B cell (primary cell): ENCODE data around the gene SPEG. TPM values are rescaled to one million over a fixed set of nuclear protein-coding genes. Genes with fewer than 3 reads are reported as not detected.
"Not testable (repeated sequence)": the region's sequence is repeated elsewhere in the genome, so short reads cannot be mapped to it uniquely, and the experiment has no call there.

ENCODE experiments used
- ATAC-seq: fragments of 200-7000 bp; cut with Tn5 transposase; one replicate; pipeline ENCODE4 v1.10.0; 2021; ENCODE audit warnings: low read depth, mild to moderate bottlenecking, moderate number of reproducible peaks, moderate library complexity
- CTCF ChIA-PET: fragments of 350-600 bp; sonication (Branson Sonifier 250); formaldehyde crosslinking; loops from one replicate; lab custom pipeline; 2021; ENCODE audit warnings: antibody characterized with exemption, inconsistent platforms; lab: Charles Lee
- POLR2A ChIA-PET: fragments of 350-600 bp; sonication (Branson Sonifier 250); formaldehyde crosslinking; loops from one replicate; lab custom pipeline; 2021; ENCODE audit warnings: antibody characterized with exemption; lab: Charles Lee
- DNase-seq: peaks from one replicate; pipeline ENCODE4 v3.0.0; 2013
- H2AFZ ChIP-seq: 2 replicates; pipeline ENCODE4 v1.6.1; 2012; ENCODE audit warnings: mild to moderate bottlenecking, low read depth, low read length; ENCODE audit not compliant: insufficient read depth, poor library complexity, severe bottlenecking
- H3K27ac ChIP-seq, 2 donors: 1 replicate in 1 of 2; 2 replicates in 1 of 2; pipeline ENCODE4 v1.5.1; 2012 to 2013; ENCODE audit warnings: low read length in 2 of 2, mild to moderate bottlenecking in 2 of 2, moderate library complexity in 1 of 2
- H3K27me3 ChIP-seq, 4 experiments: fragments of 200-600 bp in 1 of 4; sonication (generic) in 1 of 4; replicated peaks in 1 of 4; 1 replicate in 2 of 4; 2 replicates in 2 of 4; pipeline versions ENCODE4 v1.6.1 to v1.7.0; 2013 to 2016; ENCODE audit warnings: low read length in 3 of 4, mild to moderate bottlenecking in 2 of 4, mixed read lengths in 1 of 4, moderate library complexity in 1 of 4; ENCODE audit not compliant: insufficient read depth in 4 of 4, control insufficient read depth in 3 of 4; ENCODE audit errors: control extremely low read depth in 1 of 4
- H3K36me3 ChIP-seq, 2 experiments: replicated peaks in 1 of 2; 1 replicate in 1 of 2; 2 replicates in 1 of 2; pipeline versions ENCODE4 v1.6.1 to v1.7.1; 2013; ENCODE audit warnings: low read length in 1 of 2; ENCODE audit not compliant: insufficient read depth in 2 of 2, control insufficient read depth in 1 of 2; ENCODE audit errors: control extremely low read depth in 1 of 2, extremely low read depth in 1 of 2
- H3K4me1 ChIP-seq, 2 donors: fragments of 200-600 bp in 1 of 2; sonication (generic) in 1 of 2; 1 replicate in 1 of 2; 2 replicates in 1 of 2; pipeline versions ENCODE4 v1.5.1 to v1.6.1; 2013 to 2017; ENCODE audit warnings: low read length in 2 of 2; ENCODE audit not compliant: control insufficient read depth in 2 of 2, insufficient read depth in 2 of 2
- H3K4me2 ChIP-seq: replicated peaks from 2 replicates; pipeline ENCODE3; 2012; ENCODE audit warnings: mild to moderate bottlenecking, low read depth, low read length; ENCODE audit not compliant: poor library complexity, severe bottlenecking
- H3K4me3 ChIP-seq, 5 experiments: fragments of 200-600 bp in 1 of 5; sonication (generic) in 1 of 5; 1 replicate in 3 of 5; 2 replicates in 2 of 5; pipeline versions ENCODE4 v1.5.1 to v1.7.0; 2011 to 2016; ENCODE audit warnings: low read length in 4 of 5, mild to moderate bottlenecking in 4 of 5, low read depth in 2 of 5, control low read depth in 1 of 5, moderate library complexity in 1 of 5; ENCODE audit not compliant: insufficient read depth in 1 of 5; ENCODE audit errors: control extremely low read depth in 1 of 5, extremely low read depth in 1 of 5
- H3K79me2 ChIP-seq: fragments of 200-600 bp; sonication (generic); one replicate; pipeline ENCODE4 v1.6.0; 2016; ENCODE audit warnings: low read length; ENCODE audit not compliant: control insufficient read depth, insufficient read depth
- H3K9ac ChIP-seq: fragments of 200-600 bp; sonication (generic); 2 replicates; pipeline ENCODE4 v1.6.1; 2017; ENCODE audit warnings: mild to moderate bottlenecking, low read length, moderate library complexity
- H3K9me3 ChIP-seq, 3 donors: one replicate each; pipeline versions ENCODE4 v1.6.1 to v1.7.1; 2013; ENCODE audit warnings: low read length in 2 of 3; ENCODE audit not compliant: control insufficient read depth in 2 of 3, insufficient read depth in 1 of 3; ENCODE audit errors: control extremely low read depth in 1 of 3
- H4K20me1 ChIP-seq: 2 replicates; pipeline ENCODE4 v1.6.0; 2012; ENCODE audit warnings: mild to moderate bottlenecking, low read length; ENCODE audit not compliant: insufficient read depth, control insufficient read depth, poor library complexity, severe bottlenecking
- H3K27ac Mint-ChIP-seq: one replicate; pipeline ENCODE4 v1.8.0; 2021; ENCODE audit warnings: mixed read lengths
- H3K27me3 Mint-ChIP-seq: one replicate; pipeline ENCODE4 v1.8.0; 2021; ENCODE audit warnings: mixed read lengths
- H3K4me1 Mint-ChIP-seq: one replicate; pipeline ENCODE4 v1.8.0; 2021; ENCODE audit warnings: mixed read lengths
- H3K4me3 Mint-ChIP-seq: one replicate; pipeline ENCODE4 v1.8.0; 2021; ENCODE audit warnings: mixed read lengths
- H3K9me3 Mint-ChIP-seq: one replicate; pipeline ENCODE4 v1.8.0; 2022; ENCODE audit warnings: mixed read lengths; ENCODE audit not compliant: insufficient read depth
- EZH2 ChIP-seq: IDR thresholded peaks from 2 replicates; pipeline ENCODE4 v1.6.1; 2012; ENCODE audit warnings: borderline replicate concordance, low read depth, mild to moderate bottlenecking, moderate library complexity, low read length; ENCODE audit not compliant: insufficient read depth, poor library complexity, severe bottlenecking
- WGBS: methylation state at CpG from one replicate; pipeline ENCODE4 v1.1.5; 2013; ENCODE audit warnings: missing lambda C conversion rate; ENCODE audit not compliant: insufficient coverage; 5-methylcytosine and 5-hydroxymethylcytosine counted together
- intact Hi-C: fragments of 100-400 bp; cut with micrococcal nuclease; formaldehyde crosslinking; loops from one replicate; pipeline ENCODE4 v1.10.0; 2022
- polyA plus RNA-seq: library from polyadenylated mRNA; depleted of rRNA; stranded (reverse); fragments of >200 nt; gene quantifications from 2 replicates; pipeline ENCODE4 v1.2.3, GENCODE V29; 2012
- total RNA-seq, 2 donors: library from RNA; stranded (reverse); fragments of 120-200 nt in 1 of 2; gene quantifications; 1 replicate in 1 of 2; 2 replicates in 1 of 2; pipeline versions ENCODE4 v1.2.3 to v1.2.4, GENCODE V29; 2013 to 2022
- TF ChIP-seq, protein P1 (sequence below): fragments of 200-600 bp; IDR thresholded peaks from one replicate; pipeline ENCODE4 v1.8.0; 2022; ENCODE audit warnings: antibody characterized with exemption, mild to moderate bottlenecking

Gene SPEG
- total and polyA plus RNA-seq, 2 donors (not counting 1 experiment from before 2014, with no cell fraction given): 0.03 to 0.74 TPM

DNA sequence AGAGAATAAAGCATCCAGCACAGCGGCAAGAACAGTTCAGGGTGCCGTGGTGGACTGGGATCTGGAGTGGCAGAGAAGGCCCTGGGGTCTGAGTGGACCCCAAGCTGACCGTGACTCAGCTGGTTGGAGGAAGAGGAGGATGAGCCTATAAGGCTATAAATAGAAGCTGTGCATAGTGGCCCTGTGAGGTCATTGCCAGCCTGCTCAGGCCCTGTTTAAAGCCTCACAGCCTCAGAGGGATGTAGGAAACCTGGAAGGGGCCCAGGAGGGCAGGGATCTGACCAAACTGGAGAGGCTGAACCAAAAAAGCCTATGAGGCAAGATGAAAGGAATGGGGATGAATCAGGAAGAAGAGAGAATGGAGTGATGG lies 27.8 kb upstream of the SPEG start:
- Mint-ChIP-seq H3K27me3 (peaks cover 32% of the 10 kb centered on the region), H3K27ac (no peak overlapping the region), H3K9me3 (no peaks in the 10 kb centered on the region), H3K4me3 (no peak overlapping the region), H3K4me1 (no peaks in the 10 kb centered on the region)
- Histone ChIP-seq H3K27ac (no peak overlapping the region), H3K36me3 (no peaks in the 10 kb centered on the region), H3K27me3 (peaks cover 0 to 14% (median 0%) of the 10 kb centered on the region in 4 experiments), H3K9me3 (peaks cover 0 to 3% (median 0%) of the 10 kb centered on the region in 3 donors), H3K4me3 (no peak overlapping the region), H3K79me2 (no peaks in the 10 kb centered on the region), H3K4me2 (no peak overlapping the region), H4K20me1 (no peaks in the 10 kb centered on the region), H2AFZ (no peak overlapping the region), H3K4me1 (no peaks in the 10 kb centered on the region), H3K9ac (no peak overlapping the region)
- intact Hi-C loops: no loop called here
- CTCF ChIA-PET: interaction anchor here (0.9 kb wide), 1 partner anchor 123 kb away, joined by 3 read pairs; no protein-coding TSS in a partner anchor
- 87% methylated on average over 3 of the region's 3 CpGs for WGBS
- no peak for TF ChIP-seq EZH2
- TF ChIP-seq, protein P1, sequence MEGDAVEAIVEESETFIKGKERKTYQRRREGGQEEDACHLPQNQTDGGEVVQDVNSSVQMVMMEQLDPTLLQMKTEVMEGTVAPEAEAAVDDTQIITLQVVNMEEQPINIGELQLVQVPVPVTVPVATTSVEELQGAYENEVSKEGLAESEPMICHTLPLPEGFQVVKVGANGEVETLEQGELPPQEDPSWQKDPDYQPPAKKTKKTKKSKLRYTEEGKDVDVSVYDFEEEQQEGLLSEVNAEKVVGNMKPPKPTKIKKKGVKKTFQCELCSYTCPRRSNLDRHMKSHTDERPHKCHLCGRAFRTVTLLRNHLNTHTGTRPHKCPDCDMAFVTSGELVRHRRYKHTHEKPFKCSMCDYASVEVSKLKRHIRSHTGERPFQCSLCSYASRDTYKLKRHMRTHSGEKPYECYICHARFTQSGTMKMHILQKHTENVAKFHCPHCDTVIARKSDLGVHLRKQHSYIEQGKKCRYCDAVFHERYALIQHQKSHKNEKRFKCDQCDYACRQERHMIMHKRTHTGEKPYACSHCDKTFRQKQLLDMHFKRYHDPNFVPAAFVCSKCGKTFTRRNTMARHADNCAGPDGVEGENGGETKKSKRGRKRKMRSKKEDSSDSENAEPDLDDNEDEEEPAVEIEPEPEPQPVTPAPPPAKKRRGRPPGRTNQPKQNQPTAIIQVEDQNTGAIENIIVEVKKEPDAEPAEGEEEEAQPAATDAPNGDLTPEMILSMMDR: no peak
- POLR2A ChIA-PET: no interaction called here
- DNase-seq (no peak), ATAC-seq (no peak)

DNA sequence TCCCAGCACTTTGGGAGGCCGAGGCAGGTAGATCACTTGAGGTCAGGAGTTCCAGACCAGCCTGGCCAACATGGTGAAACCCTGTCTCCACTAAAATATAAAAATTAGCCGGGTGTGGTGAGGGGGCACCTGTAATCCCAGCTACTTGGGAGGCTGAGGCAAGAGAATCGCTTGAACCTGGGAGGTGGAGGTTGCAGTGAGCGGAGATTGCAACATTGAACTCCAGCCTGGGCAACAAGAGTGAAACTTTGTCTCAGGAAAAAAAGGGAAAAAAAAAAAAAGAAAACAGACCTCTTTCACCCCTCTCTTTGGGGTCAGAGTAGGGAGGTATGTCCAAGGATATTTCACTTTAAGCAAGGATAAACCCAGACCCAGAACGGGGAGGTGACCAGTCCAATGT lies 27.3 kb upstream of the SPEG start:
- H3K36me3 ChIP-seq, CTCF ChIA-PET, H3K4me2 ChIP-seq, H3K27ac ChIP-seq, H3K4me3 ChIP-seq, H4K20me1 ChIP-seq, POLR2A ChIA-PET, H3K9me3 ChIP-seq, H3K79me2 ChIP-seq, H3K9ac ChIP-seq, H3K27ac Mint-ChIP-seq, H3K4me3 Mint-ChIP-seq, H2AFZ ChIP-seq, H3K9me3 Mint-ChIP-seq, H3K4me1 ChIP-seq, H3K4me1 Mint-ChIP-seq, DNase-seq, ATAC-seq, intact Hi-C loops: not testable (repeated sequence)
- H3K27me3 ChIP-seq: peaks cover 0 to 12% (median 0%) of the 10 kb centered on the region in 4 experiments
- WGBS: 80% methylated on average over 1 of the region's 5 CpGs
- H3K27me3 Mint-ChIP-seq: peaks cover 30% of the 10 kb centered on the region
